GM18526 (cell line): Measurements from ENCODE around the gene UNKL.

Experiments
- POLR2A ChIP-seq: IDR thresholded peaks from 3 replicates; pipeline ENCODE4 v1.6.1; 2011; ENCODE audit not compliant: insufficient read length; ENCODE audit errors: extremely low read depth

Gene UNKL

DNA sequence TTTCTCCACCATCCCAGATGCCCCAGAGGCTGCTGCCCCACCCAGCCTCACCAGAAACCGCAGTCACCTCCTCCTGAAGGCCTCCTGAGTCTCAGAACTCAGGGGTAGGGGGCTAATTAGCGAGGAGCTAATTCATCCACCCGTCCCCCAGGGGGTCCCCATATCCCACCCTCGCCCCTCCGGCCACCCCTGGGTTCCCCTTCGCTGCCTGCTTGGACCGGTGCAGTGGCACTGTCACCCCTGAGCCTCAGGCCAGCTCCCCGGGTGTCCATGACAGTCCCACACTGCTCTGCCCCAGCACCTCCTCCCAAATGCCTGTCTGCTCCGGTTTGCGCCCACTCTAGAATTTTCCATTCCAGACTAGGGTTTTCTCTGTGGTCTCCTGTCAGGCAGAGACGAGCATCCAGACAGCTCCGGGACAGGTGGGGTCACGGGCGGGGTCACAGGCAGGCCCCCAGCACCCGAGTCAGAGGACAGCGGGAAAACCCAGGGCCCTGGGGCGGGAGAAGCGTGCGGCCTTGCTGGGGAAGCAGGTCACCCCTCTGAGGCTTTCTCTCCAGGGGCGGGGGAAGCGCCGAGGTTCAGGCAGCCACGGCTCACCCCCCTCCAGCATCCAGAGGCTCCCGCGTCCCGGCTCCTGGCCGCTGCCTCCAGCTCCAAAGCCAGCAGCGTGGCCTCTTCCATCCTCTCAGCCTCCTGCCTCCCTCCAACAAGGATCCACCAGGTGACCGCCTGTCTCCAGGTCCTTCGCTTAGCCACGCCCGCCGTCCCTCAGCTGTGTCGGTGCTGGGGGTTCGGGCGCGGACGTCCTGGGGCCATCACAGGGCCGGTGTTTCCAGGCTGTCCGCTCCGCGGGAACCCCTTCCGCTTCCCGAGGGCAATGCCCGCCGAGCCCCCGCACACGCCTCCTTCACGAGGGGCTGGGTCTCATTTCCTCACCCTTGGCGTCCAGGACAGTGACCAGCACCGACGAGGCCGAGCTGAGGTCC lies 13.3 kb upstream of the UNKL start:
- no peak for TF ChIP-seq POLR2A

DNA sequence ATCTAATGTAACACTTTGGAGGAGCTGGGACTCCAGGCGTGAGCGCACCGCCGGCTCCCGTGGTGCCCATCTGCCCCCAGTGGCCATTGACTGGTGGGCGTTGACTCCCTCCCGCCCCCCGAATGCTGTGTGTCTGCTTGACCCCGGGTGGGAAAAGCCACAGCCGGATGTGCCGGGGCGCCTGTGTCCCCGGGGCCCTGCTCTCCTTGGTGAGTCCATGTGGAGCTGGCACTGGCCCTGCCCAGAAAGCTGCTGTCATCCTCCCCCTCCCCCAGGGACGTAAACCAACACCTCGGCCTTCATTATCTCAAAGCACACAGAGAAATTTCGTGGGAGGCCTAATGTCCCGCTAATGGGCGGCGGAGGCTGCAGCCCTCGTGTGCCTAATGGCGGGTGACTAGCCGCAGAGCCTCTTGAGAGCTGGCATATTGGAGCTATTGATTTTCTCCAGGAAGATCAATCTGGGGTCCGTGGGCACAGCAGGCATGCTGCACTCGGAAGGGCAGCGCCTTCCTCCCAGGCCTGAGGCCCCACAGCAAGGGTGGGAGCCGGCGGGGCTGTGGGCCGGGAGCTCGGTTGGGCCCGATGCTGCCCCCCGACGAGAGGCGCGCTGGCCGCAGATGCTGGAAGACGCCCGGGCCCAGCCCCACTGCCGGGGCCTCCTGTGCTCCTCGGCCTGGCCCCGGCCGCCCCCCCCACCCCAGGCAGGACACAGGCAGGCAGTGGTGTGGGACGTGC lies 12.4 kb upstream of the UNKL start:
- no peak for TF ChIP-seq POLR2A

DNA sequence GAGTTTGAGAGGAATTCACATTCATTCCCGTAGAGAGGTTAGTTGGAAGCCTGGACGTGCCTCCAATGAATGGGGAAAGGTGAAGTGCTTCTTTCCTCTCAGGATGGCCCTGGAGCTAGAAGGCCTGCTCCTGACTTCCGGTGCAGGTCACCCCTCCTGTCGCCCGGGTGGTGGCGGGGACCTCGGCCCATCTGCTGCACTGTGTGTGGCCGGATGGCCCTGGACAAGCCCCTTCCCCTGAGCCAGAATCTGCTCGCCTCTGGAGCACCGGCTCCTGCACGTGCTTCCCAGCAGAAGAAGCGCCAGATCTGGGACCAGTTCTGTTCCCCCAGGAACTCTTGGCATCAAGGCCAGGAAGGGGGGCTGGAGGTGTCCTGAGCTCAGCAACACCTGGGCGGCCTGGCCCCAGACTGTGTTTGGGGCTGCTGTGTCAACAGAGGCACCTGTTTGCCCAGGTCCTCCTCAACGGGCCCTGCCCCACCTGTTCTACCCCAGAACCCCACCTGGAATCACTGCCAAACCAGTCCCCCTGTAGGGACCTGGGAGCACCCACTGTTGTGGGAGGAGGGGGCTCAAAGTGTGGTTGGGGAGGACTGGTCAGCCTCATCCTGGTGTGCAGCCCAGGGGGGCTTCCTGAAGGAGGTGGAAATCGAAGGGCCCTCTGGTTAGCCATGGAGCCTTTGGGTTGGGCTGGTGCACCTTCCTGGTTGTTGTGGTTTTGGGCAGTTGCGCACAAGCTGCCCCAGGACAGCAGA lies 11.3 kb upstream of the UNKL start:
- no peak for TF ChIP-seq POLR2A

DNA sequence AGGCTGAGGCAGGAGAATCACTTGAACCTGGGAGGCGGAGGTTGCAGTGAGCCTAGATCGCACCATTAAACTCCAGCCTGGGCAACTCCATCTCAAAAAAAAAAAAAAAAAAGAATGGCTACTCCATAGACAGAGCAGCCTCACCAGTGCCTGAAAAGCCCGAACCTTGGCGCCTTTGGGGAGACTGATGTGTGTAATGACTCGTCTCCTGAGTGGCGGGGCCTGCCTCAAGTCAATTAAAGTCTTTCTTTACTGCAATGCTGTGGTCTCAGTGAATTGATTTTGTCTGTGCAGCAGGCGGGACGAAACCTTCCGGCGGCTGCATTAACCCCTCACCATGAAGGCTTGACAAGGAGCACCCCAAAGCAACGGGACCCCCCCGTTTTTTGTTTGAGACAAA lies 9.5 kb upstream of the UNKL start:
- TF ChIP-seq POLR2A, result no peak

DNA sequence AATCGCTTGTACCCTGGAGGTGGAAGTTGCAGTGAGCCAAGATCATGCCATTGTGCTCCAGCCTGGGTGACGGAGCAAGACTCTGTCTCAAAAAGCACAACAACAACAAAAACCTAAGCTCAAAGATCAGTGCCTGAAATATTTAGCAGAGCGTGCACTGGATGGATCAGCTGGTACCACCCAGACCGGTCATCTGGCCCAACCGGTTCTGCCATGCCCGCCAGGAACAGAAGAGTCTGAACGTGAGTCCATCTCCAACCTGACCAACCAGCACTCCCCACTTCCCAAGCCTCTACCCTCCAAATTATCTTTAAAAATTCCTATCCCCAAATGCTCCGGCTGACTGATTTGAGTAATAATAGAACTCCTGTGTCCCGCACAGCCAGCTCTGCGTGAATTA lies 7.6 kb upstream of the UNKL start:
- TF ChIP-seq POLR2A, result no peak

DNA sequence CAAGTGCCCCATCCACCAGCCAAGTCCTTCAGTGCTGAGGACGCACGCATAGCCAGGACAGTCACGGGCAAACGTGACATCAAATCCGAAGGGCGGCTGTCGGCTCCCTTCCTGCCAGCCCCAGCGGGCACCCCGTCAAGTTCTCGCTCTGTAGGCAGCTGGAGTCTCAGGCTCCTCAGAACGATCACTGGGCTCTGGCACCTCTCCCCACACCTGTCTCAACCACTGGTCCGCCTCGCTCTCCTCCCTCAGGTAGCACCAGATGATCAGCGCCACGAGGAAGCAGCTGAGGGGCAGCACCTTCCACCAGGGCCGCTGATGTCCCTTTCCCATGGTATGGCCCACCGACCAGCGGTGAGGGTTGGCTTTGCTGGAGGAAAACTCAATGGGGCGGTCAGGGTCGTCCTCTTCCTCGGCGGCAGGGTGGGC lies 5.6 kb upstream of the UNKL start:
- TF ChIP-seq POLR2A, result no peak

DNA sequence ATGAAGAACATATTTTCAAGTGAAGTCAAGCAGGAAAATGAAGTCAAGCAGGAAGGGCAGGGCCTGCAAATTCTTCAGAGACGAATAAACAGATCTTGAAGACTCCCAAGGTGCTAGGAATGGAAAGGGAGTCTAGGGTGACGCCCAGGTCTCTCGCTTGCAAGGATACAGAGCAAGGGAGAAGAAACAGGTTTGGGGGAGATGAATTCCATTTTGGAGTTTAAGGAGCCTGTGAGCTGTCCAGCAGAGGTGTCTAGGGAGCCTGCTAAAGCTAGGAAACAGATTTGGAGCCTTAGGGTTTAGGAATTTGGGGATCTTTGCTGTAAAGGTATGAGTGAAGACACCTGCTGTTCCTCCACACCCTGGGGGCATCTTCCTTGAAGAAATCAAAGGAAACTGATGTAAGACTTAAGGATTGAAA lies 2.0 kb upstream of the UNKL start:
- TF ChIP-seq POLR2A, result no peak

DNA sequence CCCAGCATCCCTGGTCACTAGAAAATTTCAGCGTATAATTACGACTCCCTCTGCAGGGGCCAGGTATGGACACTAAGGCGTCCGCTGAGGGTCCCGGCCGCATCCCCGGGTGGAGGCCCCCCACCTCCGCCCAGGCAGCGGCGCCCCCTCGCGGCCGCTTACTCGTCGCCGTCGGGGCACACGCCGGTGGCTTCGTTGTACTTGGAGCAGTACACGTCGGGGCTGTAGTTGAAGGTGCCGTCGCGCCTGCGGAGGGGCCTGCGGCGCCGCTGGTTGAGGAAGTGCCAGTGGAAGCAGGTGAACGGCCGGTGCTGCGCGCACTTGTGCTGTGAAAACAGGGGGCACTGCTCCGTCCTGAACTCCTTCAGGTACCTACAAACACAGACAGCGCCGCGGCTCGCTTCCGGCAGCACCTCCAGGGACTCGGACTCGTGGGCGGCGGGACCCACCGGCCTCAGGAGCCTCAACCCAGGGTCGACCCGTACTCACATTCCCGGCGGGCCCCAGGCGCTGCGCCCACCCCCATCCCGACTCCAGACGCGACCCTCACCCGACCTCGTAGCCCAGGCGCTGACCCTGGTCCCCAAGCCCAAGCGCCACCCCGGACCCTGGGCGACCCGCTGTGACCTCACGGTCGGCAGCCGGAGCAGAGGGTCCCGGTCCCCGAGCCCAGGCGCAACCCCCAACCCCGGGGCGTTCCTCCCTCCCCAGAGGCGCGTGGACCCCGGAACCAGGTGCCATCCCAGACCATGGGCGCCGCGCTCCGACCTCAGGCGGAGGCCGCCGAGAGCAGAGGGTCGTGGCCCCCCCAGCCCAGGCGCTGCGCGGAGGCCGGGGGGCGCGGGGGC lies 596 bp downstream of the UNKL start:
- no peak for TF ChIP-seq POLR2A

DNA sequence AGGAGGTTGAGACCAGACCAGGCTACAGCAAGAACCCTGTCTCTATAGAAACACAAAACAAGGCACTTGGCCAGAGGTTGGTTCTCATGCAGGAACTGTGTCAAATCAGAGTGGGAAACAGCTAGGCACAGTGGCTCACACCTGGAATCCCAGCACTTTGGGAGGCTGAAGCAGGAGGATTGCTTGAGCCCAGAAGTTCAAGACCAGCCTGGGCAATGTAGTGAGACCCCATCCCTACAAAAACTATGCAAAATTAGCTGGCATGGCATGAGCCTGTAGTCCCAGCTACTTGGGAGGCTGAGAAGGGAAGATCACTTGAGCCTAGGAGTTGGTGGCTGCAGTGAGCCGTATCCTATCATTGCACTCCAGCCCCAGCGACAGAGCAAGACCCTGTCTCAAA lies 1.7 kb downstream of the UNKL start:
- TF ChIP-seq POLR2A, result no peak

DNA sequence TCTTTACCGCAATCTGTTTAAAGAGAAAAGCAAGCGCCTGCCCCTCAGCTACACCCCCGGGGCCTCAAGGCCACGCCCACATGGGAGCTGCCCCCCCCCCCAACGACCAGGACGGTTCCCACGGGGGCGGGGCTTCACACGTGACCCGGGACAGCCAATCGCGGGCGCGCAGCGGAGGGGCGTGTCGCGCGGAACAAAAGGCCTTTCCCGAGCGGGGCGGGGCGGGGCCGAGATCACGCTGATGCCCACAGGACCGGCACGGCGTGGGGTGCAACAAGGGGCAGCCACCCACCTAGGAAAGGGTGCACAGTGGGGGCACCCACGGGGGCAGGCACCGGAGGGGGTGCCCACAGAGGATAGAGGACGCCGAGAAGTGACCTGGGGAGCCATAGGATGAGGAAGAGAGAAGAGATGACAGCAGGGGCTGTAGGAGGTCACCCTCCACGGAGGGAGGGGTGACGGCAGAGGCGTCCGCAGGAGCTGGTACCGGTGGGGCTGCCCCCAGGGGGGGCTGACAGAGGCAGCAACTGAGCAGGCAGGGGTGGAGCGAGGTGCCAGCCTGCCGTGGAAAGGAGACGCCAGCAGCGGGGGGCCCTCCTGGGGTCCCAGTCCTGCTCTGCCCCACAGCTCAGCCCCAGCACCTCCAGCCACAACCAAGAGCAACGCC lies 6.2 kb downstream of the UNKL start:
- no peak for TF ChIP-seq POLR2A

DNA sequence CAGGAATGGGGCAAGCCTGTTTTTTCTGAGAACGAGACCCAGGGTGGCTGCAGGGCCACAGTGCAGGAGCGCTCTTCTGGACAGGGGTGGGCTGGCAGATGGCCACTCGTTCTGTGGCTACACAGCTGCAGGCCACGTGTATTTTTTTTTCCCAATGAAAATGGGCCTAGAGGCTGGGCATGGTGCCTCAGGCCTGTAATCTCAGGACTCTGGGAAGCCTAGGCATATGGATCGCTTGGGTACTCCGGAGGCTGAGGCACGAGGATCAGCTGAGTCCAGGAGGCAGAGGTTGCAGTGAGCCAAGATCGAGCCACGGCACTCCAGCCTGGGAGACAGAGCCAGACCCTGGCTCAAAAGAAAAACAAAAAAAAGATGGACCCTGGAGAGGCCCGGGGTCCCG lies 6.8 kb downstream of the UNKL start:
- TF ChIP-seq POLR2A, result no peak

DNA sequence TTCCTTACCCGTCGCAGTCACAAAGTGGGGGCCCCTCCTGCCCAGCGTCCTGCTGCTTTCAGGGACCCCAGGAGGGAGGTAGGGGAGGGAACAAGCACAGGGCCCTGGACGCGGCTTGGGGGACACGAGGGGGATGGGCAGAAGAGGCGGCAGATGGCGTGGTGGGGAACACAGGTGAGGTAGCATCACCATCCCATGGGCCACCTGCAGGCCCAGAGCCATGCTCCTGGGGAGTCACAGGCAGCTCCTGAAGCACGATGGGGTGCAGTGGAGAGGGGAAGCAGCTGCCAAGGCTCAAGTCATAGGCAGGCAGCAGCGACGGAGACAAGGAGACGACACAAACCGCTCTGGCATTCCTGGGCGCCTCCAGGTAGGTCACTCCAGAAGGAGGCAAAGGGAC lies 10.8 kb downstream of the UNKL start:
- no peak for TF ChIP-seq POLR2A

DNA sequence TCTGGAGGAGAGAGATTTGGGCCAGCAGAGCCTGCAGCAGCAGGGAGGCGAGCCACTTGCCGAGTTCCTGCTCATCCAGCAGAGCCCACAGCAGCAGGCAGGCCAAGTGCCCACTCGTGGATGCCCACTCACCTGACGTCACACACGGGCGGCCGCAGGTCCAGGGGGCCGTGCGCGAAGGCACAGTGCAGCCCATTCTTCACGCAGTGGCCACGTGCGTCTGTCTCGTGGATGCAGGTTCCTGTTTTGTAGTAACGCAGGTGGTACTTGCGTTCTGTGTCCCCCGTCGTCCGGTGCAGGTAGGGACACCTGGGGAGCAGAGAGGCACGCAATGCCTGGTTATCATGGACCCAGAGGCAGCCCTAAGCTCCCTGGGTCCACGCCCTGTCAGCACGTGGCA lies 11.5 kb downstream of the UNKL start:
- no peak for TF ChIP-seq POLR2A

DNA sequence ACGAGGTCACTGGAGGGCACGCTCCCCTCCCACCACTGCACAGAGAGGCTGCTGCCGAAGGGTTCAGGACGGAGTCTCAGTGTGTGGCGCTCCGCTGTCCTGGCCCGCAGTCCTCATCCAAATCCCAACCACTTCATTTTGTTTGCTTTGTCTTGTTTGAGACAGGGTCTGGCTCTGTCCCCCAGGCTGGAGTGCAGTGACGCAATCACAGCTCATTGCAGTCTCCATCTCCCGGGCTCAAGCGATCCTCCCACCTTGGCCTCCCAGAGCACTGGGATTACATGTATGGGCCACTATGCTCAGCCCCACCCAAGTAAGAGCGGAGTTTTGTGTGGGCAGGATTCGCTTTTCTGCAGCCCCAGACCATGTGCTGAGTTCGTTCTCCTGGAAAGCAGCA lies 12.7 kb downstream of the UNKL start:
- no peak for TF ChIP-seq POLR2A

DNA sequence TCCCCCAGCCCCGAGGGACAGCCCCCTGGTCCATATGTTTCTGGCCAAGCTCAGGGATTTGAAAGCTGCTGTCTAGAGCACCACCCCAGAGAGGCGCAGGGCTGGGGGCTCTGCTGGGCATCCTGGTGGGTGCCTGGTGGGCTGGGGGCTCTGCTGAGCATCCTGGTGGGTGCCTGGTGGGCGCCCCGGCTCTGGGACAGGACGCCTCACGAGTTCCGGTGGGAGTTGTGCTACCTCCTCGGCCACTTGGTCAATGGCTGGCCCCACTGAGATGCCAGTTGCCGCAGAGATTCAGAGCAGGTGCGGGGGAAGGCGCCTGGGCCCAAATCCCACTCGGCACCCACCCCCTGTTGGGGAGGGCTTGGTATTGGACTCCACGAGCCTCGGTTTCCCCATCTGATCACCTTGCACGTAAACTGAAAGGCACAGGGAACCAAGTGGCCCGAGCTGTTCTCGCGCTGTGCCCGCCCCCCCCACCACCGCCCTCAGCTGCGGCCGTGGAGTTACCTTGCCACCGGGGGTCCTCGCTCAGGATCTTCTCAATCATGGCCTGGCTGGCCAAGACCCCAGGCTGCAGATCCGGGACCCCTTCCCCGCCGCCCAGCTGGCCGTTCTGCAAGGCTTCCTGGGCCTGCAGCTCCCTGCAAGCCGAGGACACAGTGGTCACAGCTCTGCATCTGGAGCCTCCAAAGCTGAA lies 13.3 kb downstream of the UNKL start:
- no peak for TF ChIP-seq POLR2A
